ENCODE results near the gene PEAK1. TPM values are rescaled to one million over a fixed set of nuclear protein-coding genes. Genes with fewer than 3 reads are reported as not detected.

Gene PEAK1
- total and polyA plus RNA-seq, 2 experiments from 2014 or later = 7.8 to 34.1 TPM

DNA sequence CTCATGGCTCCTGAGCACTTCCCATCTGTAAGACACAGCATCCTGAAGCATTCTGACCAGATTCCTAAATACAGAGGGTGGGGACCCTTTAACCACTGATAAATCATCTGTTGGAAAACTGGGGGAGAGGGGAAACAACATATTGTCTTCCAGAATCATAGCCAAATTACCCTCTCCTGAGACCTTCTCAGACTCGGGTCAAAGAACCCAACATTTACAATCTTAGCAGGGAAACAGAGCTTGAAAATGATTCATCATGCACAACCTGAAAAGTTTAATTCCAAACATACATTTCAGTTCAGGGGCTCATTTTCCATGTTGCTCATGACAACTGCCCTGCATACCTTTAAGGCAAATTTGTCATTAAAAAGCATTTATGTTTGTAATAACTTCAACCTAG is 300.5 kb downstream of the PEAK1 start:
- 0 out of 2 replicates have a peak, but pooled peaks cover 3% of the 10 kb centered on the region for H3K9me2 ChIP-seq (ENCODE audit: insufficient read depth)
- no peaks in the 10 kb centered on the region for H4K20me1 ChIP-seq (replicated peaks; ENCODE audit: insufficient read depth)
- H3K36me3 ChIP-seq (ENCODE audit: insufficient read depth) = no peaks in the 10 kb centered on the region
- peaks cover 22% of the 10 kb centered on the region for H3K4me1 Mint-ChIP-seq
- no peaks in the 10 kb centered on the region for H3K27me3 ChIP-seq (ENCODE audit: insufficient read depth)
- H3K36me3 Mint-ChIP-seq (ENCODE audit: low read depth) = 0 out of 3 replicates have a peak, but pooled peaks cover 1% of the 10 kb centered on the region
- H3K27ac Mint-ChIP-seq = no peak overlapping the region
- no peak overlapping the region for H3K4me2 ChIP-seq
- peaks cover 18% of the 10 kb centered on the region for H3K4me1 ChIP-seq (ENCODE audit: insufficient read depth)
- no peak overlapping the region for H3K4me3 Mint-ChIP-seq
- H3K4me3 ChIP-seq = no peak overlapping the region
- no peaks in the 10 kb centered on the region for H3K79me2 ChIP-seq (replicated peaks; ENCODE audit: insufficient read depth)
- no peak overlapping the region for H3K27ac ChIP-seq (ENCODE audit: low read depth)
- no peak for TF ChIP-seq ZNF114 (CRISPR knock-in tag; IDR thresholded peaks at IDR 0.05)
- TF ChIP-seq, protein P1, sequence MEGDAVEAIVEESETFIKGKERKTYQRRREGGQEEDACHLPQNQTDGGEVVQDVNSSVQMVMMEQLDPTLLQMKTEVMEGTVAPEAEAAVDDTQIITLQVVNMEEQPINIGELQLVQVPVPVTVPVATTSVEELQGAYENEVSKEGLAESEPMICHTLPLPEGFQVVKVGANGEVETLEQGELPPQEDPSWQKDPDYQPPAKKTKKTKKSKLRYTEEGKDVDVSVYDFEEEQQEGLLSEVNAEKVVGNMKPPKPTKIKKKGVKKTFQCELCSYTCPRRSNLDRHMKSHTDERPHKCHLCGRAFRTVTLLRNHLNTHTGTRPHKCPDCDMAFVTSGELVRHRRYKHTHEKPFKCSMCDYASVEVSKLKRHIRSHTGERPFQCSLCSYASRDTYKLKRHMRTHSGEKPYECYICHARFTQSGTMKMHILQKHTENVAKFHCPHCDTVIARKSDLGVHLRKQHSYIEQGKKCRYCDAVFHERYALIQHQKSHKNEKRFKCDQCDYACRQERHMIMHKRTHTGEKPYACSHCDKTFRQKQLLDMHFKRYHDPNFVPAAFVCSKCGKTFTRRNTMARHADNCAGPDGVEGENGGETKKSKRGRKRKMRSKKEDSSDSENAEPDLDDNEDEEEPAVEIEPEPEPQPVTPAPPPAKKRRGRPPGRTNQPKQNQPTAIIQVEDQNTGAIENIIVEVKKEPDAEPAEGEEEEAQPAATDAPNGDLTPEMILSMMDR (conservative IDR thresholded peaks at IDR 0.05; ENCODE audit: low read depth in 2 of 2) = no peak
- TF ChIP-seq NANOG (IDR thresholded peaks at IDR 0.05; ENCODE audit: borderline replicate concordance) = no peak
- TF ChIP-seq, protein P2, sequence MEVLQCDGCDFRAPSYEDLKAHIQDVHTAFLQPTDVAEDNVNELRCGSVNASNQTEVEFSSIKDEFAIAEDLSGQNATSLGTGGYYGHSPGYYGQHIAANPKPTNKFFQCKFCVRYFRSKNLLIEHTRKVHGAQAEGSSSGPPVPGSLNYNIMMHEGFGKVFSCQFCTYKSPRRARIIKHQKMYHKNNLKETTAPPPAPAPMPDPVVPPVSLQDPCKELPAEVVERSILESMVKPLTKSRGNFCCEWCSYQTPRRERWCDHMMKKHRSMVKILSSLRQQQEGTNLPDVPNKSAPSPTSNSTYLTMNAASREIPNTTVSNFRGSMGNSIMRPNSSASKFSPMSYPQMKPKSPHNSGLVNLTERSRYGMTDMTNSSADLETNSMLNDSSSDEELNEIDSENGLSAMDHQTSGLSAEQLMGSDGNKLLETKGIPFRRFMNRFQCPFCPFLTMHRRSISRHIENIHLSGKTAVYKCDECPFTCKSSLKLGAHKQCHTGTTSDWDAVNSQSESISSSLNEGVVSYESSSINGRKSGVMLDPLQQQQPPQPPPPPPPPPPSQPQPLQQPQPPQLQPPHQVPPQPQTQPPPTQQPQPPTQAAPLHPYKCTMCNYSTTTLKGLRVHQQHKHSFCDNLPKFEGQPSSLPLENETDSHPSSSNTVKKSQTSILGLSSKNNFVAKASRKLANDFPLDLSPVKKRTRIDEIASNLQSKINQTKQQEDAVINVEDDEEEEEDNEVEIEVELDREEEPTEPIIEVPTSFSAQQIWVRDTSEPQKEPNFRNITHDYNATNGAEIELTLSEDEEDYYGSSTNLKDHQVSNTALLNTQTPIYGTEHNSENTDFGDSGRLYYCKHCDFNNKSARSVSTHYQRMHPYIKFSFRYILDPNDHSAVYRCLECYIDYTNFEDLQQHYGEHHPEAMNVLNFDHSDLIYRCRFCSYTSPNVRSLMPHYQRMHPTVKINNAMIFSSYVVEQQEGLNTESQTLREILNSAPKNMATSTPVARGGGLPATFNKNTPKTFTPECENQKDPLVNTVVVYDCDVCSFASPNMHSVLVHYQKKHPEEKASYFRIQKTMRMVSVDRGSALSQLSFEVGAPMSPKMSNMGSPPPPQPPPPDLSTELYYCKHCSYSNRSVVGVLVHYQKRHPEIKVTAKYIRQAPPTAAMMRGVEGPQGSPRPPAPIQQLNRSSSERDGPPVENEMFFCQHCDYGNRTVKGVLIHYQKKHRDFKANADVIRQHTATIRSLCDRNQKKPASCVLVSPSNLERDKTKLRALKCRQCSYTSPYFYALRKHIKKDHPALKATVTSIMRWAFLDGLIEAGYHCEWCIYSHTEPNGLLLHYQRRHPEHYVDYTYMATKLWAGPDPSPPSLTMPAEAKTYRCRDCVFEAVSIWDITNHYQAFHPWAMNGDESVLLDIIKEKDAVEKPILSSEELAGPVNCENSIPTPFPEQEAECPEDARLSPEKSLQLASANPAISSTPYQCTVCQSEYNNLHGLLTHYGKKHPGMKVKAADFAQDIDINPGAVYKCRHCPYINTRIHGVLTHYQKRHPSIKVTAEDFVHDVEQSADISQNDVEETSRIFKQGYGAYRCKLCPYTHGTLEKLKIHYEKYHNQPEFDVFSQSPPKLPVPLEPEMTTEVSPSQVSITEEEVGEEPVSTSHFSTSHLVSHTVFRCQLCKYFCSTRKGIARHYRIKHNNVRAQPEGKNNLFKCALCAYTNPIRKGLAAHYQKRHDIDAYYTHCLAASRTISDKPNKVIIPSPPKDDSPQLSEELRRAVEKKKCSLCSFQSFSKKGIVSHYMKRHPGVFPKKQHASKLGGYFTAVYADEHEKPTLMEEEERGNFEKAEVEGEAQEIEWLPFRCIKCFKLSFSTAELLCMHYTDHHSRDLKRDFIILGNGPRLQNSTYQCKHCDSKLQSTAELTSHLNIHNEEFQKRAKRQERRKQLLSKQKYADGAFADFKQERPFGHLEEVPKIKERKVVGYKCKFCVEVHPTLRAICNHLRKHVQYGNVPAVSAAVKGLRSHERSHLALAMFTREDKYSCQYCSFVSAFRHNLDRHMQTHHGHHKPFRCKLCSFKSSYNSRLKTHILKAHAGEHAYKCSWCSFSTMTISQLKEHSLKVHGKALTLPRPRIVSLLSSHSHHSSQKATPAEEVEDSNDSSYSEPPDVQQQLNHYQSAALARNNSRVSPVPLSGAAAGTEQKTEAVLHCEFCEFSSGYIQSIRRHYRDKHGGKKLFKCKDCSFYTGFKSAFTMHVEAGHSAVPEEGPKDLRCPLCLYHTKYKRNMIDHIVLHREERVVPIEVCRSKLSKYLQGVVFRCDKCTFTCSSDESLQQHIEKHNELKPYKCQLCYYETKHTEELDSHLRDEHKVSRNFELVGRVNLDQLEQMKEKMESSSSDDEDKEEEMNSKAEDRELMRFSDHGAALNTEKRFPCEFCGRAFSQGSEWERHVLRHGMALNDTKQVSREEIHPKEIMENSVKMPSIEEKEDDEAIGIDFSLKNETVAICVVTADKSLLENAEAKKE (CRISPR knock-in tag; IDR thresholded peaks at IDR 0.05) = no peak
- TF ChIP-seq, protein P3, sequence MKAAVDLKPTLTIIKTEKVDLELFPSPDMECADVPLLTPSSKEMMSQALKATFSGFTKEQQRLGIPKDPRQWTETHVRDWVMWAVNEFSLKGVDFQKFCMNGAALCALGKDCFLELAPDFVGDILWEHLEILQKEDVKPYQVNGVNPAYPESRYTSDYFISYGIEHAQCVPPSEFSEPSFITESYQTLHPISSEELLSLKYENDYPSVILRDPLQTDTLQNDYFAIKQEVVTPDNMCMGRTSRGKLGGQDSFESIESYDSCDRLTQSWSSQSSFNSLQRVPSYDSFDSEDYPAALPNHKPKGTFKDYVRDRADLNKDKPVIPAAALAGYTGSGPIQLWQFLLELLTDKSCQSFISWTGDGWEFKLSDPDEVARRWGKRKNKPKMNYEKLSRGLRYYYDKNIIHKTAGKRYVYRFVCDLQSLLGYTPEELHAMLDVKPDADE (IDR thresholded peaks at IDR 0.05) = no peak
- no peak for TF ChIP-seq EZH2 (IDR thresholded peaks at IDR 0.05; ENCODE audit: low read depth, unreplicated experiment)
- no peak for TF ChIP-seq STAT1 (IDR thresholded peaks at IDR 0.05; ENCODE audit: unreplicated experiment)
- TF ChIP-seq, protein P4, sequence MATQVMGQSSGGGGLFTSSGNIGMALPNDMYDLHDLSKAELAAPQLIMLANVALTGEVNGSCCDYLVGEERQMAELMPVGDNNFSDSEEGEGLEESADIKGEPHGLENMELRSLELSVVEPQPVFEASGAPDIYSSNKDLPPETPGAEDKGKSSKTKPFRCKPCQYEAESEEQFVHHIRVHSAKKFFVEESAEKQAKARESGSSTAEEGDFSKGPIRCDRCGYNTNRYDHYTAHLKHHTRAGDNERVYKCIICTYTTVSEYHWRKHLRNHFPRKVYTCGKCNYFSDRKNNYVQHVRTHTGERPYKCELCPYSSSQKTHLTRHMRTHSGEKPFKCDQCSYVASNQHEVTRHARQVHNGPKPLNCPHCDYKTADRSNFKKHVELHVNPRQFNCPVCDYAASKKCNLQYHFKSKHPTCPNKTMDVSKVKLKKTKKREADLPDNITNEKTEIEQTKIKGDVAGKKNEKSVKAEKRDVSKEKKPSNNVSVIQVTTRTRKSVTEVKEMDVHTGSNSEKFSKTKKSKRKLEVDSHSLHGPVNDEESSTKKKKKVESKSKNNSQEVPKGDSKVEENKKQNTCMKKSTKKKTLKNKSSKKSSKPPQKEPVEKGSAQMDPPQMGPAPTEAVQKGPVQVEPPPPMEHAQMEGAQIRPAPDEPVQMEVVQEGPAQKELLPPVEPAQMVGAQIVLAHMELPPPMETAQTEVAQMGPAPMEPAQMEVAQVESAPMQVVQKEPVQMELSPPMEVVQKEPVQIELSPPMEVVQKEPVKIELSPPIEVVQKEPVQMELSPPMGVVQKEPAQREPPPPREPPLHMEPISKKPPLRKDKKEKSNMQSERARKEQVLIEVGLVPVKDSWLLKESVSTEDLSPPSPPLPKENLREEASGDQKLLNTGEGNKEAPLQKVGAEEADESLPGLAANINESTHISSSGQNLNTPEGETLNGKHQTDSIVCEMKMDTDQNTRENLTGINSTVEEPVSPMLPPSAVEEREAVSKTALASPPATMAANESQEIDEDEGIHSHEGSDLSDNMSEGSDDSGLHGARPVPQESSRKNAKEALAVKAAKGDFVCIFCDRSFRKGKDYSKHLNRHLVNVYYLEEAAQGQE (IDR thresholded peaks at IDR 0.05; ENCODE audit: unreplicated experiment) = no peak
- TF ChIP-seq CREB1 (CRISPR knock-in tag; IDR thresholded peaks at IDR 0.05; ENCODE audit: low read depth) = no peak
- DNase-seq (ENCODE audit: low spot score) (no peak), ATAC-seq (no peak)
- no peak overlapping the region for H2AFZ ChIP-seq
- H3K9me3 Mint-ChIP-seq = no peaks in the 10 kb centered on the region
- H3F3A ChIP-seq (replicated peaks; ENCODE audit: low read depth) = no peaks in the 10 kb centered on the region
- H3K27me3 Mint-ChIP-seq (ENCODE audit: insufficient read depth, low read depth, poor library complexity) = no peaks in the 10 kb centered on the region
